Coronary artery (tissue), 2 donors: ENCODE data around the gene OR8B4.

ENCODE experiments used
- DNase-seq: peaks from one replicate; pipeline ENCODE4 v3.0.0-alpha.2; 2017; ENCODE audit warnings: low spot score
- H3K27ac ChIP-seq, 2 donors: fragments of 200-600 bp; sonication (generic); one replicate each; pipeline ENCODE4 v1.5.1; 2016 to 2019
- H3K4me3 ChIP-seq: fragments of 200-600 bp; sonication (generic); 2 replicates; pipeline ENCODE4 v1.5.1; 2016; ENCODE audit warnings: mild to moderate bottlenecking, moderate library complexity
- TF ChIP-seq, protein P1 (sequence below): fragments of 200-600 bp; sonication (generic); IDR thresholded peaks from one replicate; pipeline ENCODE4 v1.5.1; 2019; ENCODE audit warnings: antibody characterized with exemption

The OR8B4 gene

DNA sequence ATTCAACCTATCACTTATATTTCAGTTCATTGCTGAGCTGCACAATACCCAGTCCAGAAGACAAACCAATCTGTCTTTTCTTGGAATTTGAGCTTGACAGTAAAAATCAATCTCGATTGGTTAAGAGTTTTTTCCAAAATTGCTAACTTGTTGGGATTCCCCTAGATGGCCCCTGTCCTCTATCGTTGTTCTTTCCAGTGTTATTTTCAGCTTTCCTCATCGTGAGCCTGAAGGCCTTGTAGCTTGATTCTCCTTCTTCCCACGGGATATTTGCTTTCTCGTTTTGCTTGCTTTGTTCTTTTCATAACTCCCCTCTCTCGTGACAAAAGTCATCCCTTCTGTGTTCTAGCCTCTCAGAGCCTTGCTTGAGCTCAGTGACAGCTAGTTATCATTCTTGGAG, 17.8 kb upstream of the OR8B4 start:
- no peak overlapping the region for H3K27ac ChIP-seq
- TF ChIP-seq, protein P1, sequence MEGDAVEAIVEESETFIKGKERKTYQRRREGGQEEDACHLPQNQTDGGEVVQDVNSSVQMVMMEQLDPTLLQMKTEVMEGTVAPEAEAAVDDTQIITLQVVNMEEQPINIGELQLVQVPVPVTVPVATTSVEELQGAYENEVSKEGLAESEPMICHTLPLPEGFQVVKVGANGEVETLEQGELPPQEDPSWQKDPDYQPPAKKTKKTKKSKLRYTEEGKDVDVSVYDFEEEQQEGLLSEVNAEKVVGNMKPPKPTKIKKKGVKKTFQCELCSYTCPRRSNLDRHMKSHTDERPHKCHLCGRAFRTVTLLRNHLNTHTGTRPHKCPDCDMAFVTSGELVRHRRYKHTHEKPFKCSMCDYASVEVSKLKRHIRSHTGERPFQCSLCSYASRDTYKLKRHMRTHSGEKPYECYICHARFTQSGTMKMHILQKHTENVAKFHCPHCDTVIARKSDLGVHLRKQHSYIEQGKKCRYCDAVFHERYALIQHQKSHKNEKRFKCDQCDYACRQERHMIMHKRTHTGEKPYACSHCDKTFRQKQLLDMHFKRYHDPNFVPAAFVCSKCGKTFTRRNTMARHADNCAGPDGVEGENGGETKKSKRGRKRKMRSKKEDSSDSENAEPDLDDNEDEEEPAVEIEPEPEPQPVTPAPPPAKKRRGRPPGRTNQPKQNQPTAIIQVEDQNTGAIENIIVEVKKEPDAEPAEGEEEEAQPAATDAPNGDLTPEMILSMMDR: no peak
- H3K4me3 ChIP-seq: no peak overlapping the region
- DNase-seq: no peak

DNA sequence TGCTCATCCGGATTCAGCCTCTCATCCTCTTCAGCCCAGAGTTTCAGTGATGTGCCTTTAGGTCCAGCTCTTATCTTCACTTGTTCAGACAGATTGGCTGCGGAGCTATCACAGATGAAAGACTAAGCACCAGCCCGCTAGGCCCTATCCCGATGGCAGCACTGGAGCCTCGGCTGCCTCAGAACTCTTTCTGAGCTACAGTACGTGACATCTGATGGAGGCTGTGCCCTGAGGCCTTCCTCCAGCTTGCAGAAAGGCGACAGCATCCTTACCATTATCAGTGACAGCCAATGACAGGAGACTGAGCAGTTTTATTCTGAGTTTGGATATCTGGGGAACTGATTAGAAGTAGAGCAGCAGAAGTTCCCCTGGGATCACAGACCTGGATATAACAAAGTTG, 16.8 kb upstream of the OR8B4 start:
- TF ChIP-seq, protein P1: no peak
- DNase-seq: no peak
- no peak overlapping the region for H3K4me3 ChIP-seq
- no peak overlapping the region for H3K27ac ChIP-seq

DNA sequence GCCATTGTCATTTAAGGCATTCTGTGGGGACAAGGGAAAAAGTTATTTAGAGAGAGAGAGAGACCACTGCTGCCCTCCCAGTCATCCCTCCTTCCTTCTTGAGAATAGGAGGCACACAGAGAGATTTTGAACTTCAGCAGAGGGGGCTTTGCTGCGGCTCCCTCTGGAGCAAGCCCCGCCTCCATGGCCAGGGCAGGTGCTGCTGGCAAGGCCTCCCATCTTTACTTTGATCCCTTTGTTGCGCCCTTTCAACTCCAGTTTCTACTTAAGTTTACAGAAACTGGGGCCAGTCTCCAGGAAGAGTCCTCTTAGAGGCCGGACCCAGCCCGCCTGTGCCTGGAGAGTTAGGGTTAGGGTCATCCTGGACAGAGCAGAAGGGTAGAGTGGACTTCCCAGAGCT, 16.4 kb upstream of the OR8B4 start:
- DNase-seq: no peak
- TF ChIP-seq, protein P1: no peak
- Histone ChIP-seq H3K27ac (no peak overlapping the region), H3K4me3 (no peak overlapping the region)

DNA sequence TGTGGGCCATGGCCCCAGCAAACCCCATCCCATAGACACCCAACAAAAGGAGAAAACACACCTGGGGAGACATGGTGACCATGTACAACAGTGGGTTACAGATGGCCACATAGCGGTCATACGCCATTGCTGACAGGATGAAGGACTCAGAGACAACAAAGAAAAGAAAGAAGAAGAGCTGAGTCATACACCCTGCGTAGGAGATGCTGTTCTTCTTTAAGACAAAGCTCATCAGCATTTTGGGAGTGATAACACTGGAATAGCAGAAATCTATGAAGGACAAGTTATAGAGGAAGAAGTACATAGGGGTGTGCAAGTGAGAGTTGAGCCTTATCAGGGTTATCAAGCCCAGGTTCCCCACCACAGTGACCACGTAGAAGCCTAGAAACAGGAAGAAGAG, 15.9 kb upstream of the OR8B4 start:
- Histone ChIP-seq H3K4me3 (no peak overlapping the region), H3K27ac (no peak overlapping the region)
- DNase-seq: no peak
- TF ChIP-seq, protein P1: no peak

DNA sequence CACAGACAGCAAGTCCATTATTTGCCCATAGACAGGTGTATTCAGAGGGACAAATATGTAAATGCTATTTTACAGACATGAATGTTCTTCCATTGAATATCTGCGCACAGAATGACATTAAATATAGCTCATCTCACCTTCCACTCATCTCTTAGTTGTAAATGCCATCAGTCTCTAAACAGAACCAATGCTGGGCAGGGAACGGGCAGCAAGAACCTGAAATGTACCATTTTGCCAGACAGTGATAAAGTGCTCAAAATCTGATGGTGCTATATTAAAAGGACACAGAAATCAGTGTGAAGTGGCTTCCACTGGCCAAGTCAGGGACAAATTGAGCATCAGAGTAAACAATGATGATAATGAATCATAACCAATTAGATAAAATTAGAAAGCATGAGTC, 10.0 kb upstream of the OR8B4 start:
- Histone ChIP-seq H3K4me3 (no peak overlapping the region), H3K27ac (no peak overlapping the region)
- no peak for DNase-seq
- TF ChIP-seq, protein P1: no peak

DNA sequence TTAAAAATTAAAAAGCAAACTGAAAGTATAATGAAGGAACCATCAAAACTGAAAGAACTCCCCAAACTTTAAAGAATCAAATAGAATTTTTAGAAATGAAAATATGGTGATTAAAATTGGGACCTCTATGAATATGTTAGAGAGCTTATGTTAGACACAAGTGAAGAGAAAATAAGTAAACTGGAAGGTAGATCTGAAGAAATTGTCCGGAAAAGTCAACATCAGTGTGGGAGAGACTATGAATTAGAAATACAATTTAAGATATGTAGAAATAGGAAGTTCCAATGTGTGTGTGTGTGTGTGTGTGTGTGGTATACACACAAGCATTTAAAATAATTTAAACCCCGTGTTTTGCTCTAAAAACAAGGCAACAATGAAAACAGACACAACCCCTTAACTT, 4.9 kb upstream of the OR8B4 start:
- H3K27ac ChIP-seq: no peak overlapping the region
- DNase-seq: no peak

DNA sequence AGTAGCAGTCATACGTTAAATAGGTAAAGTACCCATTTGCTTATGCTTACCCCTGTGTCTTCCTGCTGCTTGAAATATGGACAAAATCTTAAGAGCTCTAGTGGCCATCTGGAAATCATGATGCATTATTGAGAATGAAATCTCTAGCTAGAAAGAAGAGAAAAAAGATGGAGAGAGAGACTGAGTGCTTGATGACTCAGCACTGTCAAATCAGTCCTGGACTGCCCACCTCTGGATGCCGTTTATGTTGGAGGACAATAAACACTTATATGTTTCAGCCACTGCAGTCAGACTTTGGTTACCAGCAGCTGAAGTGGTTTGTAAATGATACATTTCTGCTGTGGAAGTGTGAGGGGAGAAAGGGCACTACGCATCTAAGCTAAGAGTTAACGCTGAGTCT, 3.6 kb downstream of the OR8B4 start:
- no peak overlapping the region for H3K27ac ChIP-seq
- no peak overlapping the region for H3K4me3 ChIP-seq
- no peak for DNase-seq
- TF ChIP-seq, protein P1: no peak

More for the DNA sequence above, 4.9 kb upstream of the OR8B4 start:
- H3K4me3 ChIP-seq: no peak overlapping the region
- TF ChIP-seq, protein P1: no peak
